Ectodermal cell (in vitro differentiated cells): ENCODE measurements around the gene KISS1R.
A peak's percentile ranks its signal among the peaks of the same experiment; 100 is the strongest.

ENCODE experiments used
- H3K27ac ChIP-seq: 2 replicates; pipeline ENCODE4 v1.7.0; 2013; ENCODE audit warnings: mild to moderate bottlenecking, low read depth, low read length; ENCODE audit not compliant: insufficient read depth, poor library complexity, severe bottlenecking
- H3K27me3 ChIP-seq: 2 replicates; pipeline ENCODE4 v1.7.0; 2013; ENCODE audit warnings: mild to moderate bottlenecking, low read length; ENCODE audit not compliant: insufficient read depth, control insufficient read depth, poor library complexity, severe bottlenecking
- H3K36me3 ChIP-seq: one replicate; pipeline ENCODE4 v1.7.0; 2013; ENCODE audit warnings: low read length; ENCODE audit not compliant: control insufficient read depth, insufficient read depth
- H3K4me1 ChIP-seq: one replicate; pipeline ENCODE4 v1.7.0; 2013; ENCODE audit warnings: low read length; ENCODE audit not compliant: control insufficient read depth, insufficient read depth
- H3K4me3 ChIP-seq: 2 replicates; pipeline ENCODE4 v1.7.0; 2013; ENCODE audit warnings: low read depth, low read length, control low read depth; ENCODE audit not compliant: insufficient read depth
- H3K9me3 ChIP-seq: 2 replicates; pipeline ENCODE4 v1.7.0; 2013; ENCODE audit warnings: mild to moderate bottlenecking, low read length, moderate library complexity; ENCODE audit not compliant: control insufficient read depth
- WGBS, 2 experiments: methylation state at CpG; one replicate each; pipeline ENCODE4 v1.1.7; 2013; ENCODE audit warnings: missing lambda C conversion rate in 2 of 2; 5-methylcytosine and 5-hydroxymethylcytosine counted together

The KISS1R gene

DNA sequence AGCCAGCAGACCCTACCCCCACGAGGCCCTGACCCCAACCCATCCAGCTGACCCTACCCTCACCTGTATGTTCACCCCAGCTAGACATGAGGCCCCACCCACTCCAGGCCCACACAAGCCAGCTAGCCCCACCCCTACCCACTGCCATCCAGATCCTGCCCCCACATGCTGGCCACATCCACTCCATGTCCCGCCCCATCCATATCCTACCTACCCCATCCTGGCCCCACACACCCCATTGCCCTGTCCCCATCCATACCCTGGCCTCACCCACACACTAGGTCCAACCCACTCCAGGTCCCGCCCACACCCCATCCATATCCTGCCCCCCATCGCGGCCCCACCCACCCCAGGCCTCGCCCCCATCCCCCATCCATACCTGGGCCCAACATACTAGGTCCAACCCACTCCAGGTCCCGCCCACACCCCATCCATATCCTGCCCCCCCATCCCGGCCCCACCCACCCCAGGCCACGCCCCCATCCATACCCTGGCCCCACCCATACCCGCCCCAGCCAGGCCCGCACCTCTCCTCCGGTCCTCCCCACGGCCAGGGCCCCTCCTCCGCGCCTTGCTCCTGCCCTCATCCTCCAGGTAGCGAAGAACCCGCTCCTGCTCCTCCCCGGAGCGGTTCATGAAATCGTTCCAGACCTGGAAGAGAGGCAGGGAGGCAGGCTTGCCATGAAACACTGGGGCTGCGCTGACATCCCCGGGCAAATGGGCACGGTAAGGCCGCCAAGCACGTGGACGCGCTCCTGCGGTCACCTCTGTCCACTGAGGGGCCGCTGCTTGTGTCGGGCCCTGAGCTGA is 16.6 kb upstream of the KISS1R start:
- no peak overlapping the region for H3K4me3 ChIP-seq
- no peaks in the 10 kb centered on the region for H3K9me3 ChIP-seq
- H3K27ac ChIP-seq, result no peak overlapping the region
- H3K4me1 ChIP-seq, result peaks cover 10% of the 10 kb centered on the region
- H3K27me3 ChIP-seq, result no peaks in the 10 kb centered on the region
- 85 to 86% methylated on average over 26 of the region's 30 CpGs for WGBS, 2 experiments
- no peaks in the 10 kb centered on the region for H3K36me3 ChIP-seq

GRCh38 chr19:901216-902092 is 15.7 kb upstream of the KISS1R start:
- Histone ChIP-seq H3K36me3 (no peaks in the 10 kb centered on the region), H3K27ac (no peak overlapping the region), H3K4me1 (peaks cover 10% of the 10 kb centered on the region), H3K4me3 (no peak overlapping the region), H3K9me3 (no peaks in the 10 kb centered on the region), H3K27me3 (no peaks in the 10 kb centered on the region)
- WGBS, 2 experiments, result 93 to 95% methylated on average over 27 of the region's 27 CpGs

GRCh38 chr19:902093-902370 is 15.1 kb upstream of the KISS1R start:
- Histone ChIP-seq H3K36me3 (no peaks in the 10 kb centered on the region), H3K27ac (no peak overlapping the region), H3K27me3 (no peaks in the 10 kb centered on the region), H3K9me3 (no peaks in the 10 kb centered on the region), H3K4me3 (no peak overlapping the region), H3K4me1 (peaks cover 10% of the 10 kb centered on the region)
- 94 to 96% methylated on average over 7 of the region's 7 CpGs for WGBS, 2 experiments

DNA sequence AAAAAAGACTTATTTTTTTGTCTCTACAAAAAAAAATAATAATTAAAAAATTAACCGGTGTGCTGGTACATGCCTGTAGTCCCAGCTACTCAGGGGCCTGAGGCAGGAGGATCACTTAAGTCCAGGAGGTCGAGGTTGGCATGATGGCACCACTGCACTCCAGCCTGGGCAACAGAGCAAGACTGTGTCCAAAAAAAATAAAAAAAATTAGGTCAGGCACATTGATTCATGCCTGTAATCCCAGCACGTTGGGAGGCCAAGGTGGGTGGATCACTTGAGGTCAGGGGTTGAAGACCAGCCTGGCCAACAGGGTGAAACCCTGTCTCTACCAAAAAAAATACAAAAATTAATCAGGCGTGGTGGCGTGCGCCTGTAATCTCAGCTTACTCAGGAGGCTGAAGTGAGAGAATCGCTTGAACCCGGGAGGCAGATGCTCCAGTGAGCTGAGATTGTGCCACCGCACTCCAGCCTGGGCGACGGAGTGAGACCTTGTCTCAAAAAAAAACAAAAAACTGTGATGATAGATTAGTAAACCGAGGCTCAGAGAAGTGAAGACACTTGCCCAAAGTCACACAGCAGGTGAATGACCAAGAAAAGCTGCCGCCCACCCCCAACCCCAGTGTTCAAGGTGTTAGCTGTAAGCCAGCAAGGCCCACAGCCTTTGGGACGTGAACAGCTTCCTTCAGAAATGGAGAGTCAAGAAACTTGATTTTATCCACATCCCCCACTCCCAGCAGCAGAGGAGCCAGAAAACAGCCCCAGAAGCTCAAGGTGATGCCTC is 14.5 kb upstream of the KISS1R start:
- H3K9me3 ChIP-seq, result no peaks in the 10 kb centered on the region
- no peak overlapping the region for H3K4me3 ChIP-seq
- WGBS, 2 experiments, result 88 to 90% methylated on average over 14 of the region's 14 CpGs

DNA sequence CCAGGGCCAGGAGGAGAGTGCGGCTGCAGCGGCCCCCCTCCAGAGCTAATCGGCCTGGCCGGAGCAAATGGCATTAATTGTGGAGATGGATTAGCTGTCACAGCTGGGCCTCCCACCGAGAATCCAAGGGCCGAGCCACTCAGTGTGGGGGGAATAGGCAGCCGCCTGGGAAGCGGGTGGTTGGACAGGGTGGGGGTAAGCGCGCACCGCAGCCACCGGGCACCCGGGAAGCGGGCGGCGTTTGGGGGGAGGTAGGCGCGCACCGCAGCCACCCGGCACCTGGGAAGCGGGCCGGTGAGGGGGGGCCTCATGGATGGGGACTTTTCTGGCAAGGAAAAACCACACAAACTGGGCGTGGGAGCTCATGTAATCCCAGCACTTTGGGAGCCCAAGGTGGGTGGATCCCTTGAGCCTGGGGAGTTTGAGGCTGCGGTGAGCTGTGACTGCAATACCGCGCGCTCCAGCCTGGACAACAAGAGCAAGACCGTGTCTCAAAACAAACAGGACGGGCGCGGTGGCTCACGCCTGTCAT is 13.8 kb upstream of the KISS1R start:
- H3K27ac ChIP-seq, result peak overlapping the region; percentile 26
- H3K27me3 ChIP-seq, result no peaks in the 10 kb centered on the region
- no peaks in the 10 kb centered on the region for H3K36me3 ChIP-seq
- H3K4me3 ChIP-seq, result no peak overlapping the region
- WGBS, 2 experiments, result 57 to 61% methylated on average over 32 of the region's 32 CpGs
- peaks cover 10% of the 10 kb centered on the region for H3K4me1 ChIP-seq
- H3K9me3 ChIP-seq, result no peaks in the 10 kb centered on the region

More for the DNA sequence above, 14.5 kb upstream of the KISS1R start:
- Histone ChIP-seq H3K36me3 (no peaks in the 10 kb centered on the region), H3K27ac (no peak overlapping the region), H3K4me1 (peaks cover 10% of the 10 kb centered on the region), H3K27me3 (no peaks in the 10 kb centered on the region)

- WGBS, 2 experiments, result 93 to 97% methylated on average over 8 of the region's 8 CpGs
- Histone ChIP-seq H3K27ac (no peak overlapping the region), H3K27me3 (no peaks in the 10 kb centered on the region), H3K36me3 (no peaks in the 10 kb centered on the region), H3K4me1 (peaks cover 4% of the 10 kb centered on the region), H3K9me3 (no peaks in the 10 kb centered on the region), H3K4me3 (no peak overlapping the region)
Observed at GRCh38 chr19:904545-904944, 12.6 kb upstream of the KISS1R start.

- Histone ChIP-seq H3K27me3 (no peaks in the 10 kb centered on the region), H3K9me3 (no peaks in the 10 kb centered on the region), H3K36me3 (no peaks in the 10 kb centered on the region), H3K4me1 (peaks cover 4% of the 10 kb centered on the region), H3K4me3 (no peak overlapping the region), H3K27ac (no peak overlapping the region)
- WGBS, 2 experiments, result 93 to 98% methylated on average over 7 of the region's 7 CpGs
Observed at GRCh38 chr19:906480-906879, 10.7 kb upstream of the KISS1R start.

DNA sequence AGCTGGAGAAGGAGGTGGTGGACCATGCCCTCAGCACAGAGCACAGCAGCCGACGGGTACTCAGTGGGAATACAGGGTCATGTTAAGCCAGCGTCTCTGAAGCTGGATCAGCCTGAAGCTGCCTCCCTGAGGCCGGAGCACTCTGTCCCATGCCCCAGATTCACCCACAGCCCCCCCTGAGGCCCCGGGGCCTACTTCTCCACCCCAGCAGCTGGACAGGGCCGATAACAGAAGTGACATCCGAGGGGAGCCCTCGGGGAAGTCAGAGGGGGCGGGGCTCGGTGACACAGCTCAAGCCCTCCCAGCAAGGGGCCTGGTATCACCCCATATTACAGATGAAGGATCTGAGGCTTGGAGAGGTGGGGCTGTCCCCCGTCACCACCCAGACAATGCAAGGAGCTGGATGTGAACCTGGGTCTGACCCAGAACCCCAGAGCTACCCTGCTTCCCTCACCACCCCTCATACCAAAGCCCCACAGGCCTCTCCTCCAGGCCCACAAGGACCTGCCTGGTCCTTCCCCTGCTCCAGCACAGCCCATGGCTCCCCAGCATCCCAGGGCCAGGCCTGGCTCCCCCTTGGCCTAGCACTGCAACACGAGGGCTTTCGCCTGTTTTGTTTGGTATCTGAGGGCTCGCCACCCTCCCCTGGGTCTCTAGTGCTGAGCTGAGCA is 9.8 kb upstream of the KISS1R start:
- Histone ChIP-seq H3K36me3 (no peaks in the 10 kb centered on the region), H3K4me1 (peaks cover 4% of the 10 kb centered on the region), H3K9me3 (no peaks in the 10 kb centered on the region), H3K4me3 (no peak overlapping the region), H3K27ac (no peak overlapping the region), H3K27me3 (no peaks in the 10 kb centered on the region)
- 87 to 92% methylated on average over 14 of the region's 14 CpGs for WGBS, 2 experiments

DNA sequence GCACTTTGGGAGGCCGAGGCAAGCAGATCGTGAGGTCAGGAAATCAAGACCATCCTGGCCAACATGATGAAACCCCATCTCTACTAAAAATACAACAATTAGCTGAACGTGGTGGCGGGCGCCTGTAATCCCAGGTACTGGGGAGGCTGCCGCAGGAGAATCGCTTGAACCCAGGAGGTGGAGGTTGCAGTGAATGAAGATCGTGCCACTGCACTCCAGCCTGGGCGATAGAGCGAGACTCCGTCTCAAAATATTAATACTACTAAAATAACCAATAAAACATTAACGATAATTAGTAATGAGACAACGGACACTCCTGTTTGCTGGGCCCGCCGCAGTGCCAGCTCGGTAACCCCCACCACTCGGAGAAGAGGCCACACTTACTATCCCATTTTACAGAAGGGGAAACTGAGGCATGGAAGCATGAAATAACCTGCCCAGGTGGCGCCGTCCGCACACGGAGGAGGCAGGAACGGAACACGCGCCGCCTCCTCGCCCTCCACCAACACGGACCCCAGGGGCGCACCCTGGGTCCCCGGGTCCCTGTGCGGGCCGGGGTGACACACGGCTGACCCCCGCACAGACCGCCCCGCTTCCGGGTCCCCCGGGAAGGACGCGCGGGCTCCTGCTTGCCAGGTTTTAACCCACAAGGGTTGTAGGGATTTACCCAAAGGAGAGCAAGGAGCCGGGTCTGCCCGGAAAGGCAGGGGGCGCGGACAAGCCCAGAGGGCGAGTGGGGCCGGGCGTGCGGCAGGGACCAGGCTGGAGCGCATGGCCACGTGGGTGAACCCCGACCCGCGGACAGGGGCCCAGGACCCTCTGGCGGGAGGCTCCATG is 5.7 kb upstream of the KISS1R start:
- 91% methylated on average over 53 to 54 of the region's 54 CpGs for WGBS, 2 experiments
- Histone ChIP-seq H3K4me3 (no peak overlapping the region), H3K4me1 (no peaks in the 10 kb centered on the region), H3K27me3 (peaks cover 14% of the 10 kb centered on the region), H3K27ac (no peak overlapping the region), H3K9me3 (no peaks in the 10 kb centered on the region), H3K36me3 (no peaks in the 10 kb centered on the region)
